ENCODE measurements around the gene ERVFRD-1.

ERVFRD-1 gene

DNA sequence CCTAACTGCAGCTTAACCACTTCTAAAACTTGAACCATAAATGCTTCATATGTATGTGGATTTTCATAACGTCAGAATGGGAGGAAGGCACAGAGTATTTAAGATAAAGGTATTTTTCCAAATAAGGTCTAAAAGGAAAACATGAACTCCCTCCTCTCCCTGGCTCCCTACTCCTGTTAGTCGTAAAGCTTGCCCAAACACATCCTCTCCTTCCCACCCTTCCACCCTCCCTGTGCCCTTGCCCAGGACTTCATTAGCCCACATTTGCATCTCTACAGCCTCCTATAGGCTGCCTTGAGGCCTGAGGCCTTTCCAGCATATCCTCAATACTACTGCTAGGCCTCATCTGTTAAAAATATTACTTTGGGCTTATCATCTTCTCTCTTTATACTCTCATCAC lies 35.0 kb downstream of the ERVFRD-1 start:
- H3K27ac ChIP-seq (replicated peaks), result no peak overlapping the region

DNA sequence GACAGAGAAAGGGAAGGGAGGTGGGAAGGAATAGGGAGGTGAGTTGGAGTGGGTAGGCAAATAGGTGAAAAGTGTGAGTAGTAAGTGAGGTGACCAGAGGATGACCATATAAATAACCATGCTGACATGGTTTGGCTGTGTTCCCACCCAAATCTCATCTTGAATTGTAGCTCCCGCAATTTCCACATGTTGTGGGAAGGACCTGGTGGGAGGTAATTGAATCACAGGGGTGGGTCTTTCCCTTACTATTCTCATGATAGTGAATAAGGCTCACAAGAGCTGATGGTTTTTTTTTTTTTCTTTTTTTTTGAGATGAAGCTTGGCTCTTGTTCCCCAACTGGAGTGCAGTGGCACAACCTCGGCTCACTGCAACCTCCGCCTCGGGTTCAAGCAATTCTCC lies 39.4 kb downstream of the ERVFRD-1 start:
- TF ChIP-seq GABPA (IDR thresholded peaks at IDR 0.05; ENCODE audit: low read depth) (no peak), SPI1 (IDR thresholded peaks at IDR 0.05; ENCODE audit: borderline replicate concordance, low read depth) (no peak), POLR2AphosphoS5 (IDR thresholded peaks at IDR 0.05; ENCODE audit: low read depth) (no peak)
- TF ChIP-seq, protein P1, sequence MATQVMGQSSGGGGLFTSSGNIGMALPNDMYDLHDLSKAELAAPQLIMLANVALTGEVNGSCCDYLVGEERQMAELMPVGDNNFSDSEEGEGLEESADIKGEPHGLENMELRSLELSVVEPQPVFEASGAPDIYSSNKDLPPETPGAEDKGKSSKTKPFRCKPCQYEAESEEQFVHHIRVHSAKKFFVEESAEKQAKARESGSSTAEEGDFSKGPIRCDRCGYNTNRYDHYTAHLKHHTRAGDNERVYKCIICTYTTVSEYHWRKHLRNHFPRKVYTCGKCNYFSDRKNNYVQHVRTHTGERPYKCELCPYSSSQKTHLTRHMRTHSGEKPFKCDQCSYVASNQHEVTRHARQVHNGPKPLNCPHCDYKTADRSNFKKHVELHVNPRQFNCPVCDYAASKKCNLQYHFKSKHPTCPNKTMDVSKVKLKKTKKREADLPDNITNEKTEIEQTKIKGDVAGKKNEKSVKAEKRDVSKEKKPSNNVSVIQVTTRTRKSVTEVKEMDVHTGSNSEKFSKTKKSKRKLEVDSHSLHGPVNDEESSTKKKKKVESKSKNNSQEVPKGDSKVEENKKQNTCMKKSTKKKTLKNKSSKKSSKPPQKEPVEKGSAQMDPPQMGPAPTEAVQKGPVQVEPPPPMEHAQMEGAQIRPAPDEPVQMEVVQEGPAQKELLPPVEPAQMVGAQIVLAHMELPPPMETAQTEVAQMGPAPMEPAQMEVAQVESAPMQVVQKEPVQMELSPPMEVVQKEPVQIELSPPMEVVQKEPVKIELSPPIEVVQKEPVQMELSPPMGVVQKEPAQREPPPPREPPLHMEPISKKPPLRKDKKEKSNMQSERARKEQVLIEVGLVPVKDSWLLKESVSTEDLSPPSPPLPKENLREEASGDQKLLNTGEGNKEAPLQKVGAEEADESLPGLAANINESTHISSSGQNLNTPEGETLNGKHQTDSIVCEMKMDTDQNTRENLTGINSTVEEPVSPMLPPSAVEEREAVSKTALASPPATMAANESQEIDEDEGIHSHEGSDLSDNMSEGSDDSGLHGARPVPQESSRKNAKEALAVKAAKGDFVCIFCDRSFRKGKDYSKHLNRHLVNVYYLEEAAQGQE (IDR thresholded peaks at IDR 0.05; ENCODE audit: insufficient replicate concordance, low read depth), result no peak
- TF ChIP-seq, protein P2, sequence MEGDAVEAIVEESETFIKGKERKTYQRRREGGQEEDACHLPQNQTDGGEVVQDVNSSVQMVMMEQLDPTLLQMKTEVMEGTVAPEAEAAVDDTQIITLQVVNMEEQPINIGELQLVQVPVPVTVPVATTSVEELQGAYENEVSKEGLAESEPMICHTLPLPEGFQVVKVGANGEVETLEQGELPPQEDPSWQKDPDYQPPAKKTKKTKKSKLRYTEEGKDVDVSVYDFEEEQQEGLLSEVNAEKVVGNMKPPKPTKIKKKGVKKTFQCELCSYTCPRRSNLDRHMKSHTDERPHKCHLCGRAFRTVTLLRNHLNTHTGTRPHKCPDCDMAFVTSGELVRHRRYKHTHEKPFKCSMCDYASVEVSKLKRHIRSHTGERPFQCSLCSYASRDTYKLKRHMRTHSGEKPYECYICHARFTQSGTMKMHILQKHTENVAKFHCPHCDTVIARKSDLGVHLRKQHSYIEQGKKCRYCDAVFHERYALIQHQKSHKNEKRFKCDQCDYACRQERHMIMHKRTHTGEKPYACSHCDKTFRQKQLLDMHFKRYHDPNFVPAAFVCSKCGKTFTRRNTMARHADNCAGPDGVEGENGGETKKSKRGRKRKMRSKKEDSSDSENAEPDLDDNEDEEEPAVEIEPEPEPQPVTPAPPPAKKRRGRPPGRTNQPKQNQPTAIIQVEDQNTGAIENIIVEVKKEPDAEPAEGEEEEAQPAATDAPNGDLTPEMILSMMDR (IDR thresholded peaks at IDR 0.05; ENCODE audit: insufficient read depth, low read length), result no peak
- H3K27ac ChIP-seq (replicated peaks), result no peak overlapping the region
- no peak overlapping the region for H3K4me3 ChIP-seq (replicated peaks; ENCODE audit: insufficient read depth, low read length)
- DNase-seq (ENCODE audit: low read depth in 1 of 2, low spot score in 1 of 2), result no peak
- H3K27me3 ChIP-seq (ENCODE audit: insufficient read depth, poor library complexity, severe bottlenecking), result no peaks in the 10 kb centered on the region

More for the DNA sequence above, 35.0 kb downstream of the ERVFRD-1 start:
- Histone ChIP-seq H3K27me3 (ENCODE audit: insufficient read depth, poor library complexity, severe bottlenecking) (no peaks in the 10 kb centered on the region), H3K4me3 (replicated peaks; ENCODE audit: insufficient read depth, low read length) (no peak overlapping the region)
- DNase-seq (ENCODE audit: low read depth in 1 of 2, low spot score in 1 of 2), result no peak
- TF ChIP-seq, protein P2 (IDR thresholded peaks at IDR 0.05; ENCODE audit: insufficient read depth, low read length), result no peak
- TF ChIP-seq GABPA (IDR thresholded peaks at IDR 0.05; ENCODE audit: low read depth) (no peak), POLR2AphosphoS5 (IDR thresholded peaks at IDR 0.05; ENCODE audit: low read depth) (no peak), SPI1 (IDR thresholded peaks at IDR 0.05; ENCODE audit: borderline replicate concordance, low read depth) (no peak)
- TF ChIP-seq, protein P1 (IDR thresholded peaks at IDR 0.05; ENCODE audit: insufficient replicate concordance, low read depth), result no peak

DNA sequence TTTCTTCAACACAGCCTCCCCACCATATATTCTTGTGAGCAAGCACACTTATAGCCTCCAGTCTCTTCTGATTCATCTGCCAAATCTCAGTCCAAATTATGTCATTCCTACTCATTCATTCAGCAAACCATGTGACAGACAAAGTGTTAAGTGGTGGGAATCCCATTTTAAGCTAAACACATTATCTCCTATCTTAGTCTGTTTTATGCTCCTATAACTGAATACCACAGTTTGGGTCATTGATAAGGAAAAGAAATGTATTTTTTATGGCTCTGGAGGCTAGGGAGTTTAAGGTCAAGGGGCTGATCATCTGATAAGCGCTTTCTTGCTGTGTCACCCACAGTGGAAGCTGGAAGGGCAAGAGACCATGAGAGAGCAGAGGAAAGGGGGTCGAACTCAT lies 41.8 kb downstream of the ERVFRD-1 start:
- DNase-seq (ENCODE audit: low read depth in 1 of 2, low spot score in 1 of 2), result no peak
- H3K27ac ChIP-seq (replicated peaks), result no peak overlapping the region
- H3K27me3 ChIP-seq (ENCODE audit: insufficient read depth, poor library complexity, severe bottlenecking), result no peaks in the 10 kb centered on the region
- TF ChIP-seq, protein P2 (IDR thresholded peaks at IDR 0.05; ENCODE audit: insufficient read depth, low read length), result no peak
- TF ChIP-seq SPI1 (IDR thresholded peaks at IDR 0.05; ENCODE audit: borderline replicate concordance, low read depth), result no peak
- TF ChIP-seq GABPA (IDR thresholded peaks at IDR 0.05; ENCODE audit: low read depth), result no peak
- TF ChIP-seq, protein P1 (IDR thresholded peaks at IDR 0.05; ENCODE audit: insufficient replicate concordance, low read depth), result no peak
- TF ChIP-seq POLR2AphosphoS5 (IDR thresholded peaks at IDR 0.05; ENCODE audit: low read depth), result no peak
- H3K4me3 ChIP-seq (replicated peaks; ENCODE audit: insufficient read depth, low read length), result no peak overlapping the region
